ENCODE measurements around the gene TCF7L2.

DNA sequence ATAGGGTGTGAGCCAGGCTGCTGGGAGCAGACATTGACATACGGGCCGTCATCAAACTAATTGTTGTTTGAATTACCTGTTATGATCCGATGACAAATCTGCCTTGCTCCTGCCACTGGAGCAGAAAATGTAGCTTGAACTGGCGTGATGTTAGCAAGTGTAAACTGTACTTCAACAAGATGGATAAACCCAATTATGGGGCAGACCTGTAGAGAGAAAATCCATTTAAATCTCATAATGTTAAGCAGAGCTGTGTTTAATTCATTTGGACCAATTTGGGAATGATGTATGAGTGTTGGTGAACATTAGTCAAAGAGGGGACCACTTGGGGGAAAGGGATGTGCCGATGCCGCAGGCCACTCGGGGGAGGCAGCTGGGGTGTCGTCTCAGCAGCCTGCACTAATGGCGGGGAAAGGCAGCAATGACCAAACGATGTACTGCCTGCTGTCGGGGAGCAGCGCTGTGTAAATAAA lies 27.4 kb downstream of the TCF7L2 start:
- TF ChIP-seq, protein P1, sequence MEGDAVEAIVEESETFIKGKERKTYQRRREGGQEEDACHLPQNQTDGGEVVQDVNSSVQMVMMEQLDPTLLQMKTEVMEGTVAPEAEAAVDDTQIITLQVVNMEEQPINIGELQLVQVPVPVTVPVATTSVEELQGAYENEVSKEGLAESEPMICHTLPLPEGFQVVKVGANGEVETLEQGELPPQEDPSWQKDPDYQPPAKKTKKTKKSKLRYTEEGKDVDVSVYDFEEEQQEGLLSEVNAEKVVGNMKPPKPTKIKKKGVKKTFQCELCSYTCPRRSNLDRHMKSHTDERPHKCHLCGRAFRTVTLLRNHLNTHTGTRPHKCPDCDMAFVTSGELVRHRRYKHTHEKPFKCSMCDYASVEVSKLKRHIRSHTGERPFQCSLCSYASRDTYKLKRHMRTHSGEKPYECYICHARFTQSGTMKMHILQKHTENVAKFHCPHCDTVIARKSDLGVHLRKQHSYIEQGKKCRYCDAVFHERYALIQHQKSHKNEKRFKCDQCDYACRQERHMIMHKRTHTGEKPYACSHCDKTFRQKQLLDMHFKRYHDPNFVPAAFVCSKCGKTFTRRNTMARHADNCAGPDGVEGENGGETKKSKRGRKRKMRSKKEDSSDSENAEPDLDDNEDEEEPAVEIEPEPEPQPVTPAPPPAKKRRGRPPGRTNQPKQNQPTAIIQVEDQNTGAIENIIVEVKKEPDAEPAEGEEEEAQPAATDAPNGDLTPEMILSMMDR (conservative IDR thresholded peaks at IDR 0.05 in 1 of 2, IDR thresholded peaks at IDR 0.05 in 1 of 2; ENCODE audit: low read depth in 1 of 2, low read length in 2 of 2): no peak
- TF ChIP-seq EZH2 (IDR thresholded peaks at IDR 0.05; ENCODE audit: low read length, missing control alignments): no peak
